ENCODE measurements around the gene EHMT1. TPM values are rescaled to one million over a fixed set of nuclear protein-coding genes. Genes with fewer than 3 reads are reported as not detected.

The EHMT1 gene
- total and polyA plus RNA-seq, 2 of the 13 experiments (the other 11 are each of a cell fraction or from before 2014, with no cell fraction given) = 23.0 to 27.1 TPM

DNA sequence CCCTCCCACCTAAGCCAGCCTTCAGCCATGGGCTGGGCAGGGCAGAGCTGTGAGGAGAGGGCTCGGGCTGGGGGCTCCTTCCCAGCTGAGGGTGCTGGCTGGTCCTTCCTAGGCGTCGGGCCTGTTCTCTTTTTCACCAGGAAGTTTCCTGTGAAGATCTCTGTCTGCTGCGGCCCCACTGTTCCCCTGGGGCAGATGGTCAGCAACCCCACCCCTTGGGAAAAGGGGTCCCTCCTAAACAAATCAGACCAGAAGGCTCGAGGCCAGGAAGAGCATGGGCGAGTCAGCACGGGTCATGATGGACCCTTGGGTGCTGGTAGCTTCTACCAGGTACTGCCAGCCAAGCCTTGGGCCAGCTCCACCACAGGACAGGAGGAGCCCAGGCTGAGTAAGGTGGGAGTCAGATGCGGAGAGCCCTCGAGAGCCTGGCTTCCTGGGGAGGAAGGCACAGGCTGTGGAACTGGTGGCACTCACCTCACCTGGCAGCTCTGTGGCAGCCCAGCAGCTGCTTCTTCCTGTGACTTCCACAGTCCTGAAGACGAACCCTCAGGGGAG, 262.2 kb downstream of the EHMT1 start (continued):
- TF ChIP-seq TFE3 (CRISPR knock-in tag; IDR thresholded peaks at IDR 0.05) = no peak
- no peak for TF ChIP-seq EP300 (IDR thresholded peaks at IDR 0.05; ENCODE audit: low read depth in 2 of 2, low read length in 2 of 2)
- no peak for TF ChIP-seq EP300 (CRISPR knock-in tag; IDR thresholded peaks at IDR 0.05; ENCODE audit: borderline replicate concordance)
- no peak for TF ChIP-seq ZBTB20 (CRISPR knock-in tag; IDR thresholded peaks at IDR 0.05; ENCODE audit: borderline replicate concordance, low read depth)
- TF ChIP-seq TFDP2 (CRISPR knock-in tag; IDR thresholded peaks at IDR 0.05) = no peak
- no peak for TF ChIP-seq ZZZ3 (CRISPR knock-in tag; IDR thresholded peaks at IDR 0.05; ENCODE audit: borderline replicate concordance)

- Histone ChIP-seq H3K79me2 (ENCODE audit: insufficient read depth, low read length) (no peaks in the 10 kb centered on the region), H4K20me1 (ENCODE audit: insufficient read depth, low read length) (peaks cover 2% of the 10 kb centered on the region; the same call in 1 of the 2 replicates), H3K27ac (ENCODE audit: extremely low read length, insufficient read depth, low read length) (no peak overlapping the region), H3K9me3 (ENCODE audit: low read length) (no peaks in the 10 kb centered on the region), H3K4me3 (replicated peaks in 1 of 3; ENCODE audit: insufficient read depth in 1 of 3, low read depth in 2 of 3, low read length in 3 of 3) (no peak overlapping the region), H2AFZ (ENCODE audit: low read length) (no peak overlapping the region), H3K36me3 (replicated peaks in 1 of 2; ENCODE audit: control insufficient read depth in 1 of 2, insufficient read depth in 2 of 2, low read length in 2 of 2) (no peaks in the 10 kb centered on the region), H3K4me1 (ENCODE audit: insufficient read depth, low read length) (no peaks in the 10 kb centered on the region), H3K27me3 (ENCODE audit: control insufficient read depth in 1 of 2, insufficient read depth in 2 of 2, low read length in 2 of 2) (peaks cover 2 to 5% of the 10 kb centered on the region in 2 experiments; a peak in 3 of 5 replicates), H3K4me2 (ENCODE audit: low read depth, low read length) (no peak overlapping the region), H3K9ac (ENCODE audit: insufficient read depth, low read depth, low read length) (no peak overlapping the region)
- intact Hi-C loops (cut with micrococcal nuclease; ENCODE audit: unreplicated experiment) (no loop called here), in situ Hi-C loops (cut with HindIII; ENCODE audit: extremely low pct_ligation_motif_present, low pct_unique_long_range_greater_than_20kb) (no loop called here)
- 0 out of 2 replicates have a peak, but pooled peaks have one; percentile 19 for TF ChIP-seq CREB1 (IDR thresholded peaks at IDR 0.05)
- TF ChIP-seq CREB1 (CRISPR knock-in tag; IDR thresholded peaks at IDR 0.05) = no peak
- TF ChIP-seq ZBTB3 (CRISPR knock-in tag; IDR thresholded peaks at IDR 0.05; ENCODE audit: borderline replicate concordance, low read depth) = no peak
- WGBS (ENCODE audit: low lambda C conversion rate) = 6% methylated on average over 15 of the region's 19 CpGs
- no TSS peak for BruUV-seq (replicated peaks)
- CTCF ChIA-PET (ENCODE audit: low intra/inter-chr PET ratio, low total read pairs) = no interaction called here
- no peak for FAIRE-seq
- ATAC-seq = no peak
- no peak for DNase-seq (ENCODE audit: low spot score)
- POLR2A ChIA-PET = no interaction called here
These were observed 263.0 kb downstream of the EHMT1 start for GRCh38 chr9:137881591-137882505.

All from HepG2 (cell line).